Cardiac fibroblast (primary cell): ENCODE data around the gene LRRC18.

Source experiments
- DNase-seq, 2 donors: peaks; one replicate each; pipeline versions ENCODE4 v3.0.0 to v3.0.0-alpha.2; 2010; ENCODE audit warnings: low read depth in 2 of 2
- H3K4me3 ChIP-seq, 2 donors: replicated peaks in 1 of 2; 1 replicate in 1 of 2; 2 replicates in 1 of 2; pipeline ENCODE4 v1.5.1; 2011; ENCODE audit warnings: low read depth in 2 of 2, low read length in 2 of 2, mild to moderate bottlenecking in 2 of 2, moderate library complexity in 1 of 2
- CTCF ChIP-seq: IDR thresholded peaks from one replicate; pipeline ENCODE4 v1.5.1; 2011; ENCODE audit warnings: low read depth, mild to moderate bottlenecking, low read length, inconsistent platforms

LRRC18 gene

GRCh38 chr10:48939790-48940325 lies at the start of gene LRRC18:
Gene LRRC18 (minus strand): TSS chr10:48939840. CDS start chr10:48914155, 25,685 bp downstream.
- no peak for TF ChIP-seq CTCF
- no peak within 1 kb of the TSS for H3K4me3 ChIP-seq
- DNase-seq: no peak

GRCh38 chr10:48985621-48986158 lies 46.0 kb upstream of the LRRC18 start:
- TF ChIP-seq CTCF: no peak
- no peak for DNase-seq
- H3K4me3 ChIP-seq: no peak overlapping the region

- H3K4me3 ChIP-seq: no peak overlapping the region
- no peak for TF ChIP-seq CTCF
- no peak for DNase-seq
Measured at GRCh38 chr10:48983648-48984351, 44.2 kb upstream of the LRRC18 start.

- no peak for DNase-seq
- no peak overlapping the region for H3K4me3 ChIP-seq
- TF ChIP-seq CTCF: no peak
Measured at GRCh38 chr10:48982584-48982983, 42.9 kb upstream of the LRRC18 start.

GRCh38 chr10:48981310-48981907 lies 41.8 kb upstream of the LRRC18 start:
- peak; percentile 49 to 52 for DNase-seq
- H3K4me3 ChIP-seq: no peak overlapping the region
- TF ChIP-seq CTCF: peak; percentile 89

GRCh38 chr10:48978318-48978717 lies 38.7 kb upstream of the LRRC18 start:
- H3K4me3 ChIP-seq: no peak overlapping the region
- no peak for TF ChIP-seq CTCF
- no peak for DNase-seq
